Occipital lobe (tissue), 2 donors: ENCODE results near the gene IRS2. TPM values are rescaled to one million over a fixed set of nuclear protein-coding genes. Genes with fewer than 3 reads are reported as not detected.
A peak's percentile ranks its signal among the peaks of the same experiment; 100 is the strongest.
"Not testable (repeated sequence)": the region's sequence is repeated elsewhere in the genome, so short reads cannot be mapped to it uniquely, and the experiment has no call there.

ENCODE experiments used
- DNase-seq: peaks from one replicate; lab custom pipeline; 2025; lab: John Stamatoyannopoulos, UW
- total RNA-seq: library from RNA; depleted of rRNA; stranded (reverse); fragments of >200 nt; gene quantifications from one replicate; pipeline ENCODE4 v1.2.3, GENCODE V29; 2014

The IRS2 gene
- 12.8 TPM for total RNA-seq

GRCh38 chr13:109786457-109787134, at the start of gene IRS2:
Gene IRS2, minus strand, starts transcription at chr13:109786583. Its CDS starts 530 bp downstream, at chr13:109786053.
- peak; percentile 93 for DNase-seq

GRCh38 chr13:109834973-109835720, 48.8 kb upstream of the IRS2 start:
- DNase-seq = no peak

GRCh38 chr13:109833940-109834339, 47.6 kb upstream of the IRS2 start:
- no peak for DNase-seq

GRCh38 chr13:109833071-109833470, 46.7 kb upstream of the IRS2 start:
- no peak for DNase-seq

GRCh38 chr13:109828591-109829316, 42.4 kb upstream of the IRS2 start:
- not testable (repeated sequence) for DNase-seq

GRCh38 chr13:109823201-109823600, 36.8 kb upstream of the IRS2 start:
- not testable (repeated sequence) for DNase-seq

- no peak for DNase-seq
Measured at GRCh38 chr13:109821103-109821502, 34.7 kb upstream of the IRS2 start.

- no peak for DNase-seq
Measured at GRCh38 chr13:109819874-109820273, 33.5 kb upstream of the IRS2 start.

- no peak for DNase-seq
Measured at GRCh38 chr13:109818886-109819285, 32.5 kb upstream of the IRS2 start.

GRCh38 chr13:109817591-109818535, 31.5 kb upstream of the IRS2 start:
- DNase-seq = no peak

GRCh38 chr13:109816808-109817203, 30.4 kb upstream of the IRS2 start:
- DNase-seq = no peak

- no peak for DNase-seq
Measured at GRCh38 chr13:109816112-109816807, 29.9 kb upstream of the IRS2 start.

- no peak for DNase-seq
Measured at GRCh38 chr13:109815651-109816050, 29.3 kb upstream of the IRS2 start.

GRCh38 chr13:109813663-109814062, 27.3 kb upstream of the IRS2 start:
- no peak for DNase-seq

GRCh38 chr13:109812382-109812781, 26.0 kb upstream of the IRS2 start:
- DNase-seq = no peak

GRCh38 chr13:109810761-109811510, 24.6 kb upstream of the IRS2 start:
- DNase-seq = no peak

- no peak for DNase-seq
Measured at GRCh38 chr13:109809216-109809932, 23.0 kb upstream of the IRS2 start.

GRCh38 chr13:109807345-109807744, 21.0 kb upstream of the IRS2 start:
- DNase-seq = no peak

- no peak for DNase-seq
Measured at GRCh38 chr13:109804654-109805053, 18.3 kb upstream of the IRS2 start.
